GM19023 (cell line): ENCODE data around the gene INA.

Experiments used
- ATAC-seq: cut with Tn5 transposase; IDR thresholded peaks from one replicate; pipeline ENCODE4 v1.9.1; 2021; ENCODE audit warnings: mild to moderate bottlenecking, moderate library complexity; ENCODE audit not compliant: unreplicated experiment

The INA gene

GRCh38 chr10:103273041-103273441 is 3.9 kb upstream of the INA start:
- ATAC-seq, result no peak

DNA sequence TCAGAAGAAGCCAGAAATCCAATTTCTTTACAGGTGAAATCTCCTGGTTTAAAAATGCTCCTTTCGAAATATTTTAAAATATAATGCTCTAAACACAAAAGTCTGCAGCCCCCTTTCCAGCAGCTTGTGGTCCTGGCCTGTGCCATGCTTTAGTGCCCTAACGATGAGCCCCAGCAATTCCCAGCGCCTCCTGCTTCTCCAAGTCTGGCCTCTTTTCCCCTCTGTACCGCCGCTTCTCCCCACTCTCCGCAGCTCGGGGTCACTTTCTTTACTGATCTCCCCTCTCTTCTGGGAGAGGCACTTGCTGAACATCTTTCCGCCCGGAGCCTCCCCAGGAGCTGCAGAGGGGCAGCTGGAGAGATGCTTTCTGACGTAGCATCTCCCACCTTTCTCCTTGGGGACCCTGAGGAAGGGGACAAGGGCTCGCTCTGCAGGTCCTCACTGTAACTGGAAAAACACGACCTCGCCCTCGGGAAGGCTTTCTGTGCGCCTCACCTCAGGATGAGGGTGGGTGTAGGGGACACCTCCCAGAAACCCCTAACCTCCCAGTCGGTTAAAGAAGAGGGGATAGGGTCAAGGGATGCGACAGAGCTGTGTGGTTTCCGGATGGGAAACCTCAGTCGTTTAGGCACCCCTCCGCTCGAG is 565 bp upstream of the INA start:
- ATAC-seq, result no peak

GRCh38 chr10:103277713-103278536 is 987 bp downstream of the INA start:
- ATAC-seq, result no peak

DNA sequence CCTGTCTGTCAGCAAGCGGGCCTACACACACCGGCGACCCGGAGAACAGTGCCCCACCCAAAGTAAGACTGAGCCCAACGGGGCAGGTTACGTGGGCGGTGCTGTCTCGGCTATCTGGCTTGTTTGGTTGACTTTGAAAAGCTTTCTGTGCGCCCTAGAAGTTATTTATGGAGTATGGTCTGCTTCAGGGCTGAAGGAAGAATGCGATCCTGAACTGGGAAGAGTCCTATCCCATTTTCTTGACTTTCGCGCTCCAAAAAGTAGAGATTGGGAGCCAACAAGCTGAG is 1.5 kb downstream of the INA start:
- ATAC-seq, result no peak

- no peak for ATAC-seq
These were observed 1.9 kb downstream of the INA start for GRCh38 chr10:103278862-103279298.

DNA sequence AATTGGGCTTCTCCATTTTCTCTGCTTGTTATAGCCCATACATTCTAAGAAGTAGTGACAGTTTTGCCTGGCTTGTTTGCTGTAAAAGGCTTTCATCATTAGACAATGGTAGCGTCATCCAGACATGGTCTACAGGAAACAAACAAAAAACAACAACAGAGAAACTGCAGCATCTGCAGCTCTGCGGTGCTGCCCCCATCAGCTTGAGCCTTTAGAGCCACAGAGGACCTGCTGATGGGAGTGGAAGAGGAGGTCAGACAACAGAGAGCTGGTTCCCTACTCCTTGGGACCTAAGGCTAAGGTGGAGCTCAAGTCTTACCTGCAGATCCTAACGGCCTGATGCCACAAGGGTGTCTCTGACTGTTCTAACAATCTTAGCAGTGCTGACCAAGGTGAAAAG is 3.1 kb downstream of the INA start:
- ATAC-seq, result no peak

GRCh38 chr10:103280506-103280905 is 3.6 kb downstream of the INA start:
- ATAC-seq, result no peak

GRCh38 chr10:103281753-103282152 is 4.8 kb downstream of the INA start:
- no peak for ATAC-seq

DNA sequence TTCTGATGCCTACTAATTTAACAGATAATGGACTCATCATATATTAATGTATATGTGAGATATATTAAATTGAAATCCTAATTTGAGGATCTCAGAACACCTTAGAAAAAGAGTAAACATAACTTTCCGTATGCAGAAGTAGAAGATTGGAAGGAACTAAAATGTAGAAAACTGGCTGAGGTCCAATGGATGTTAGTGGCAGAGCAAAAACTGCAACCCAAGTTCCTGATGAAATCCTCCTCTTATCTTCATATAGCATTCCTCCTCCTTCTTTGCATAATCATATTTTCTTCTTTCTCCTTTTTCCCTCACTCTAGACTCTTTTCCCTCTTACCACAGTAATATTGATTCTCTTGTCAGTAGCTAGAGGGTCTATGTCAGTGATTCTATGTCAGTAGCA is 6.0 kb downstream of the INA start:
- no peak for ATAC-seq

DNA sequence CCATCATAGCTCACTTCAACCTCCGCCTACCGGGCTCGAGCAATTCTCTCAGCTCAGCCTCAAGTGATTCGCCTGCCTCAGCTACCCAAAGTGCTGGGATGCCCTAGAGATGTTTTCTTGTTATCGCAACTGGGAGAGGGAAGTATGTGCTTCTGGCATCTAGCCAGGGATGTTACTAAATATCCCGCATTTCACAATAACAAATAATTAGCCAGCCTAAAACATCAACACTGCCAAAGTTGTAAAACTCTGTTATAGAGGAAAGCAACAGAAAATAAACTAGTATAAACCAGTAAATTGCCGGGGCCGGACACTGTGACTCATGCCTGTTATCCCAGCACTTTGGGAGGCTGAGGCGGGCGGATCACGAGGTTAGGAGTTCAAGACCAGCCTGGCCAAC is 7.2 kb downstream of the INA start:
- ATAC-seq, result no peak

GRCh38 chr10:103287992-103288391 is 11.1 kb downstream of the INA start:
- no peak for ATAC-seq

DNA sequence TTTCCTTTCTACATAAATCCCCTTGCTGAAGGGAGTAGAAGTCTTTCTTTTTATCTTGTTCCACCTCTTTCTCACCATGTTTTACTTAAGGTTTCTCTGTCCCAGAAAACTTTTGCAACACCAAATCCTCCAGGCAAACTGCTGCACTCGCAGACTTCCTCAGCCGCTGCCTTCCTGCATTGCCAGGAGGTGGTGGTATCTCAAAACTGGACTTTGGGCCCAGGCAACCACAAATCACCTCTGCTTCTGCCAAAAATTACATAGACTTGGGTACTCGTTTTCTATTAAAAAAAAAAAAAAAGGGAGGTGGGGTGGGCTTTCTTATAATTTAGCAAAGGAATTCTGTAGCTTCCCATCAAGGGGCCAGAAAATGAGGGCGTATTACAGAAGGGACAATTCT is 14.7 kb downstream of the INA start:
- no peak for ATAC-seq

DNA sequence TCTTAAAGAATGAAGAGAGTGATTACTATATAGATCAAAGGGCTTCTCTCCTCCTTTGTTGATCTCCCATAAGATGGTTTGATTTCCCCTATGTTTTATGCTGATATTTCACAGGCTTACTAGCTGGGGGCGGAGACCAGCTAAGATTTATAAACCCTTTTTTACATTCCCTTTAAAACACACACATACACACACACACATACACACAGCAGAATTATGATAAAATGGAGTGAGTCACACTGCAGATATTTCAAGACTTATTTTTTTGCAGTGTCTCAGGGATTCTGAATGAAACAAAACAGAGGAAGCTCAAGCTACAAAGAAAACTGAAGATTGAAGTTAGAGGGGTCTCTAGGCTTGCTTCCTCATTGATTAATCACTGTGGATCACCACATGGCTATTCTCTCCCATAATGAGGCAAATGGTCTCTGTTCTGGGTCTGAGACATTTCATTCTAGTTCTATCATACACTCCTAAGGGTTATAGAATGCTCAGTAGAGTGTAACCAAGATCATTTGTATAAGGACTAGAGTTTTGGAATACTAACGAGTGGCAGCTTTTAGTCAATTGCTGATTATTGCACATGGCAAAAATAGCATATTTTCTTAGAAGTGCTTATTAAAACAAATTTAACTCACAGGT is 18.6 kb downstream of the INA start:
- no peak for ATAC-seq

- ATAC-seq, result no peak
These were observed 30.7 kb downstream of the INA start for GRCh38 chr10:103307594-103307993.

GRCh38 chr10:103310197-103310596 is 33.3 kb downstream of the INA start:
- no peak for ATAC-seq

DNA sequence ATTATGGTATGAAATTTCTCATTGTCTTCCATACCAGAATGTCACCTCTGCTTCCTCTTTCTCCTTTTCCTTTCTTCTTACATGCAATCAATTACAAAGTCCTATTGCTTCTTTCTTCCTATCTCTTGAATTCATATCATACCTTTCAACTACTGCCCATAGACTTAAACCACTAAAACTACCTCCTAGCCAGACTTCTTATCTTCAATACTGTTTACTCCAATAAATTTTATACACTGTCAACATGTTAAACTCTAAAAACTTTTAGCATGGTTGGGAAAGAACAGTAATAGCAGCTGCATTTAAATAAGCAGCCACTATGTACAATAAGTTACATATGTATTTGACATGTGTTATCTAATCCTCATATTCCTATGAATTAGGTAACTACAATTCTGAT is 39.1 kb downstream of the INA start:
- no peak for ATAC-seq

- ATAC-seq, result no peak
These were observed 51.0 kb downstream of the INA start for GRCh38 chr10:103327906-103328305.

DNA sequence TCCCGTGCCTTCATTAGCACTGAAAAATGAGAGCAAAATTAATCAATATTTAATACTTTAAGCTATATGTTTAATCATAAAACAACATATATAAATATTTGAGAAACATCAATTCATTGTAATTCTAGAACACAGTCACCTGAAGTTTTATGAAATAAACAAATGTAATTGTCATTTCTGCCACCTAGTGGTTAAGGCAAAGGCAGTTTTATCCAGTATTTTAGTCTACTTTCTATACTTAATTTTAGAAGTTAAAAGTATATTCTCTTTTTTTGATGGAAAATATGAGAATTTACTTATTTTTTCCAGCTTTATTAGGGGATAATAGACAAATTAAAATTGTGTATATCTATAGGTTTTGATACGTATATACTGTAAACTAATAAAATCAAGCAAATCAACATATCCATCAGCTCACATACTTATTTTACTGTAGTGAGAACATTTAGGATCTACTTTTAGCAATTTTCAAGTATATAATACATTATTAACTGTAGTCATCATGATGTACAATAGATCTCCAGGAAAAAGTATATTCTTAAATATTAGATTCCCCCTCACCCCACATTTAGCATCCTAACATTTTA is 57.1 kb downstream of the INA start:
- no peak for ATAC-seq

DNA sequence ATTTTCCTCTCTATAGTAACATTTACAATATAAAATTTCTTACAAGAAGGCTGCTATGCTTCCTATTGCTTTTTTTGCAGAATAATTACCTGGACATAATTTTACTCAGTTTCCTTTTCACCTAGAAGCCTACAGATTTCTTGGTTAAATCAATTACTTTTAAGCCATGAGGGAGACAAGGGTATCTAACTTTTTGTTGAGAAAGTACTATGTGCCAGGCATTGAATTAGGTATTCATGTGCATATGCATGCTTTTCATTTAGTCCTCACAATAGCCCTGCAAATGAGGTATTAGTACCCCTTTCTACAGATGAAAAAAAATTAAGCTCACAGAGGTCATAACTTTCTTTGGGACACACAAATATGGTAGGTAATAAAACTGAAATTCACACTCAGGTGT is 57.6 kb downstream of the INA start:
- no peak for ATAC-seq

- ATAC-seq, result no peak
These were observed 59.4 kb downstream of the INA start for GRCh38 chr10:103336370-103336769.
